Natural killer cell (primary cell): ENCODE data around the gene EFCC1. TPM values are rescaled to one million over a fixed set of nuclear protein-coding genes. Genes with fewer than 3 reads are reported as not detected.
"Not testable (repeated sequence)": the region's sequence is repeated elsewhere in the genome, so short reads cannot be mapped to it uniquely, and the experiment has no call there.

Source experiments
- ATAC-seq, 3 donors: fragments of 150-1000 bp in 2 of 3; fragments of 200-7000 bp in 1 of 3; cut with Tn5 transposase; 1 replicate in 1 of 3; 2 replicates in 2 of 3; pipeline ENCODE4 v1.10.0; 2021; ENCODE audit warnings: mild to moderate bottlenecking in 2 of 3, moderate library complexity in 2 of 3
- DNase-seq, 2 donors: peaks; one replicate each; pipeline versions ENCODE4 v3.0.0 to v3.0.0-alpha.2; 2013 to 2021; ENCODE audit warnings: mixed read lengths in 1 of 2
- H3K27ac ChIP-seq: one replicate; pipeline ENCODE4 v1.5.1; 2013; ENCODE audit warnings: mild to moderate bottlenecking, low read length
- H3K27me3 ChIP-seq: one replicate; pipeline ENCODE4 v1.6.1; 2013; ENCODE audit warnings: low read length; ENCODE audit not compliant: control insufficient read depth, insufficient read depth
- H3K36me3 ChIP-seq: one replicate; pipeline ENCODE4 v1.6.1; 2013; ENCODE audit warnings: low read length; ENCODE audit not compliant: control insufficient read depth, insufficient read depth
- H3K4me1 ChIP-seq: one replicate; pipeline ENCODE4 v1.6.1; 2013; ENCODE audit warnings: low read length; ENCODE audit not compliant: control insufficient read depth, insufficient read depth
- H3K4me3 ChIP-seq: one replicate; pipeline ENCODE4 v1.5.1; 2013; ENCODE audit warnings: low read length
- H3K9me3 ChIP-seq: one replicate; pipeline ENCODE4 v1.6.1; 2013; ENCODE audit warnings: low read length; ENCODE audit not compliant: control insufficient read depth, insufficient read depth
- H3K27ac Mint-ChIP-seq, 2 donors: one replicate each; pipeline ENCODE4 v1.8.0; 2022; ENCODE audit warnings: mild to moderate bottlenecking in 2 of 2, mixed read lengths in 2 of 2, moderate library complexity in 1 of 2
- H3K27me3 Mint-ChIP-seq, 2 donors: one replicate each; pipeline ENCODE4 v1.8.0; 2022; ENCODE audit warnings: low read depth in 2 of 2, mixed read lengths in 2 of 2
- H3K36me3 Mint-ChIP-seq: one replicate; pipeline ENCODE4 v1.8.0; 2022; ENCODE audit warnings: mixed read lengths
- H3K4me1 Mint-ChIP-seq, 2 donors: one replicate each; pipeline ENCODE4 v1.8.0; 2022; ENCODE audit warnings: mixed read lengths in 2 of 2
- H3K4me3 Mint-ChIP-seq: one replicate; pipeline ENCODE4 v1.8.0; 2022; ENCODE audit warnings: mild to moderate bottlenecking, moderate library complexity, mixed read lengths
- H3K9me3 Mint-ChIP-seq, 2 donors: one replicate each; pipeline ENCODE4 v1.8.0; 2022; ENCODE audit warnings: mixed read lengths in 2 of 2
- CTCF ChIP-seq: fragments of 200-600 bp; IDR thresholded peaks from one replicate; pipeline ENCODE4 v1.8.0; 2022; ENCODE audit warnings: antibody characterized with exemption
- WGBS: methylation state at CpG from one replicate; pipeline ENCODE4 v1.1.7; 2013; ENCODE audit warnings: missing lambda C conversion rate; ENCODE audit not compliant: insufficient coverage; 5-methylcytosine and 5-hydroxymethylcytosine counted together
- intact Hi-C: fragments of 100-400 bp; cut with micrococcal nuclease; formaldehyde crosslinking; loops from one replicate; pipeline ENCODE4 v1.14.2; 2022
- total RNA-seq, 4 donors: library from RNA; stranded (reverse); fragments of 120-200 nt in 1 of 4; gene quantifications; one replicate each; pipeline versions ENCODE4 v1.2.3 to v1.2.4, GENCODE V29; 2013 to 2022

Gene EFCC1
- total RNA-seq, 3 donors from 2014 or later (not counting 1 experiment from before 2014, with no cell fraction given), result 0.28 to 0.70 TPM; not detected in 1

GRCh38 chr3:129085818-129086217 is 84.7 kb downstream of the EFCC1 start:
- Mint-ChIP-seq H3K27ac (peak overlapping the region; percentile 59 to 78), H3K9me3 (no peaks in the 10 kb centered on the region), H3K4me3 (no peak overlapping the region), H3K4me1 (peaks cover 6 to 11% of the 10 kb centered on the region in 2 donors), H3K36me3 (no peaks in the 10 kb centered on the region), H3K27me3 (no peaks in the 10 kb centered on the region)
- WGBS, result 97% methylated on average over 4 of the region's 4 CpGs
- Histone ChIP-seq H3K4me1 (no peaks in the 10 kb centered on the region), H3K9me3 (no peaks in the 10 kb centered on the region), H3K27me3 (no peaks in the 10 kb centered on the region), H3K36me3 (no peaks in the 10 kb centered on the region), H3K4me3 (no peak overlapping the region), H3K27ac (no peak overlapping the region)
- no peak for TF ChIP-seq CTCF
- intact Hi-C loops, result no loop called here
- DNase-seq (no peak), ATAC-seq (no peak)

- 86% methylated on average over 7 of the region's 8 CpGs for WGBS
- H3K27me3 Mint-ChIP-seq, result no peaks in the 10 kb centered on the region
- H3K4me3 Mint-ChIP-seq, result no peak overlapping the region
- Histone ChIP-seq H3K27ac (no peak overlapping the region), H3K4me3 (no peak overlapping the region), H3K4me1 (no peaks in the 10 kb centered on the region), H3K27me3 (no peaks in the 10 kb centered on the region), H3K9me3 (no peaks in the 10 kb centered on the region), H3K36me3 (peaks cover 8% of the 10 kb centered on the region)
- no peak for TF ChIP-seq CTCF
- DNase-seq, result no peak
- no peaks in the 10 kb centered on the region for H3K36me3 Mint-ChIP-seq
- no peak for ATAC-seq
- H3K4me1 Mint-ChIP-seq, result no peaks in the 10 kb centered on the region
- H3K27ac Mint-ChIP-seq, result no peak overlapping the region
- intact Hi-C loops, result no loop called here
- H3K9me3 Mint-ChIP-seq, result no peaks in the 10 kb centered on the region
Observed at GRCh38 chr3:129087138-129087702, 86.1 kb downstream of the EFCC1 start.

GRCh38 chr3:129087904-129088303 is 86.8 kb downstream of the EFCC1 start:
- H3K36me3 Mint-ChIP-seq, intact Hi-C loops, H3K4me1 Mint-ChIP-seq, H3K9me3 Mint-ChIP-seq, H3K4me3 Mint-ChIP-seq, H3K4me3 ChIP-seq, H3K27ac Mint-ChIP-seq, H3K27me3 Mint-ChIP-seq, H3K27me3 ChIP-seq, H3K9me3 ChIP-seq, H3K4me1 ChIP-seq, H3K36me3 ChIP-seq, H3K27ac ChIP-seq: not testable (repeated sequence)
- peak; percentile 59 to 85 (median 76) for ATAC-seq
- WGBS, result no CpG with 5 or more reads among the region's 9 CpGs
- peak in 1 of 2 donors; percentile 45 for DNase-seq

GRCh38 chr3:129088312-129088711 is 87.2 kb downstream of the EFCC1 start:
- H3K27ac ChIP-seq, H3K9me3 Mint-ChIP-seq, H3K4me3 Mint-ChIP-seq, H3K27me3 Mint-ChIP-seq, H3K27ac Mint-ChIP-seq, H3K4me1 Mint-ChIP-seq, H3K27me3 ChIP-seq, H3K36me3 Mint-ChIP-seq, H3K36me3 ChIP-seq, DNase-seq, H3K9me3 ChIP-seq, H3K4me3 ChIP-seq, intact Hi-C loops, H3K4me1 ChIP-seq, ATAC-seq: not testable (repeated sequence)
- no CpG with 5 or more reads among the region's 6 CpGs for WGBS

Other genes starting within 250 kb of the EFCC1 start
- gene ACAD9, start 121.7 kb upstream of the EFCC1 start, total RNA-seq, result 10 to 100 TPM; 43.4 to 71.3 (median 54.2) TPM
- under 1 TPM; 0.26 to 0.43 (median 0.41) TPM for gene CFAP92, start 7.2 kb upstream of the EFCC1 start, total RNA-seq
- 1 to 10 TPM in 2 of 3 donors, under 1 TPM in 1; 0.86 to 8.6 (median 3.8) TPM for gene GP9, start 59.5 kb downstream of the EFCC1 start, total RNA-seq
- 10 to 100 TPM; 36.5 to 47.2 (median 38.3) TPM for gene RAB43, start 120.5 kb downstream of the EFCC1 start, total RNA-seq
- gene ISY1, start 159.8 kb downstream of the EFCC1 start, total RNA-seq, result 10 to 100 TPM; 51.9 to 58.2 (median 56.1) TPM
- gene CNBP, start 182.6 kb downstream of the EFCC1 start, total RNA-seq, result 100 to 1,000 TPM; 202 to 223 (median 211) TPM
- 100 to 1,000 TPM; 127 to 141 (median 135) TPM for gene COPG1, start 248.3 kb downstream of the EFCC1 start, total RNA-seq